Measurements from ENCODE around the gene GLTP.

GLTP gene

GRCh38 chr12:109831929-109832328 lies 48.4 kb downstream of the GLTP start:
- TF ChIP-seq CTCF (IDR thresholded peaks at IDR 0.05), result no peak

GRCh38 chr12:109831365-109831764 lies 49.0 kb downstream of the GLTP start:
- TF ChIP-seq CTCF (IDR thresholded peaks at IDR 0.05), result no peak

DNA sequence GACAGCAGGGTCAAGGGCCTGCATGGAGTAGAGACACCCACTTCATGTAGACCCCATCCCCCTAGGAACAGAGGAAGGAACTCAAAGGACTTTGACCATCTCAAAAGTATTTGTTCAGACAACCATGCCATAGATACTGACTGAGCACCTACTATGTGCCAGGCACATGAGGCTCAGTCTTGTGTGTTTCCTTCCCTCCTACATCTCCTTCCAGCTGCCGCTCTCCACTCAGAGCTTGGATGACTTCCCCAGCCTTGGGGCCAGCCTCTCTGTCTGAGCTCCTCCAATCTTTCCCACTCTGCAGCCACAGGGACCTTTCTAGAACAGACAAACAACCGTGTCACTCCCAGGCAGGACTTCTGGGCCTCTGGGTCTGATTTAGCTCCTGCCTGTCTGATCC lies 49.6 kb downstream of the GLTP start:
- TF ChIP-seq CTCF (IDR thresholded peaks at IDR 0.05), result no peak

DNA sequence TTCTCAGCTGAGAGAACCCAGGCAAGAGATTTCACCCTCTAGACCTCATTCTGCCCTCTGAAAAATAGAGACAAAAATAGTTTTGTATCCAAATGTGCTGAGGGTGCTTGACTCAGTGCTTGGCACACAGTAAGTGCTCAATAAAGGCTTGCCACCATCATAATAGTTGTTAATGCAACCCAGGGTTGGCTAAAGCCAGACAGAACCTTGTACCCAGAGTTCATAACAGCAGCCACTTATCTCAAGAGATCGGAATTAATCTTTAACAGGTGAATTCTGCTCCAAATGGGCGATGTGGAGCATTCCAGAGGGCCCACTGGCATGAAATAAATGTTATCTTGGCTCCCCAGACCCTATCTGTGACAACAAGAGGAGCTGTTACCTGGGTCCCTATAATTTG lies 50.1 kb downstream of the GLTP start:
- TF ChIP-seq CTCF (IDR thresholded peaks at IDR 0.05), result no peak

DNA sequence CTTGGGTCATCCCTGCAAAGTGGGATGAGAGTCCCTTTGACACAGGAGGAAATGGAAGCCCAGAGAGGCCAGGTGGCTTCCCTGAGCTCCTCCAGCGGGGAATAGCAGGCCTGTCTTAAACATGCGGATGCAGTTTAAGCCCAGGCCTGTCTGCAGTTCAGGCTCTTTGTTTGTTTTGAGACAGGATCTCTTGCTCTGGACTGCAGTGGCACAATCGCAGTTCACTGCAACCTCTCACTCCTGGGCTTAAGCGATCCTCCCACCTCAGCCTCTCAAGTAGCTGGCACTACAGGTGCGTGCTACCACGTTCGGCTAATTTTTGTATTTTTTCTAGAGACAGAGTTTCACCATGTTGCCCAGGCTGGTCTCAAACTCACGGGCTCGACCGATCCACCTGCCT lies 50.7 kb downstream of the GLTP start:
- no peak for TF ChIP-seq CTCF (IDR thresholded peaks at IDR 0.05)

- TF ChIP-seq CTCF (IDR thresholded peaks at IDR 0.05), result no peak
Observed at GRCh38 chr12:109828754-109829511, 51.4 kb downstream of the GLTP start.

GRCh38 chr12:109827566-109828550 lies 52.5 kb downstream of the GLTP start:
- TF ChIP-seq CTCF (IDR thresholded peaks at IDR 0.05), result no peak
